H1 (cell line): ENCODE data around the gene MAGI2. TPM values are rescaled to one million over a fixed set of nuclear protein-coding genes. Genes with fewer than 3 reads are reported as not detected.

ENCODE experiments used
- ASH2L ChIP-seq: fragments of 200-600, 300-600 bp; sonication (generic); IDR thresholded peaks from one replicate; pipeline ENCODE4 v1.7.1; 2017; ENCODE audit warnings: low read length
- BCL11A ChIP-seq, 2 experiments: IDR thresholded peaks; one replicate each; pipeline ENCODE4 v1.6.1; 2011; ENCODE audit warnings: low read depth in 2 of 2, low read length in 2 of 2, mild to moderate bottlenecking in 2 of 2
- CBX8 ChIP-seq: fragments of 300-800, 300-1000 bp; sonication (generic); IDR thresholded peaks from 2 replicates; pipeline ENCODE4 v1.7.1; 2016; ENCODE audit warnings: low read depth, low read length, borderline replicate concordance
- CHD2 ChIP-seq: IDR thresholded peaks from 2 replicates; pipeline ENCODE4 v1.6.1; 2012; ENCODE audit warnings: low read length, improper control_type of control experiment
- CHD7 ChIP-seq: fragments of 300-600 bp; sonication (generic); IDR thresholded peaks from 2 replicates; pipeline ENCODE4 v1.7.1; 2012; ENCODE audit warnings: low read length, moderate library complexity, mild to moderate bottlenecking, inconsistent platforms; ENCODE audit not compliant: insufficient replicate concordance
- HDAC2 ChIP-seq, 2 experiments: fragments of 300-600 bp in 1 of 2; sonication (generic) in 1 of 2; IDR thresholded peaks; 2 replicates each; pipeline ENCODE4 v1.6.1; 2011 to 2012; ENCODE audit warnings: low read depth in 2 of 2, low read length in 2 of 2, mild to moderate bottlenecking in 2 of 2, moderate library complexity in 2 of 2, borderline replicate concordance in 1 of 2, inconsistent platforms in 1 of 2
- NANOG ChIP-seq: IDR thresholded peaks from 2 replicates; pipeline ENCODE4 v1.6.1; 2011; ENCODE audit warnings: low read length, low read depth, mild to moderate bottlenecking, inconsistent platforms; ENCODE audit not compliant: insufficient read depth, poor library complexity, severe bottlenecking
- SIX5 ChIP-seq: IDR thresholded peaks from 2 replicates; pipeline ENCODE4 v1.6.1; 2011; ENCODE audit warnings: mild to moderate bottlenecking, low read depth, low read length
- polyA plus RNA-seq, 7 experiments: library from polyadenylated mRNA; depleted of rRNA in 3 of 7; stranded (reverse) in 5 of 7; unstranded in 2 of 7; fragments of >200 nt in 5 of 7; fragments of 200-250 nt in 2 of 7; gene quantifications; 1 replicate in 5 of 7; 2 replicates in 1 of 7; 4 replicates in 1 of 7; pipeline versions ENCODE4 v1.2.1 to v1.2.3, GENCODE V29; 2011 to 2013; ENCODE audit warnings: missing spikeins in 2 of 7, mixed read lengths in 2 of 7
- total RNA-seq: library from RNA; stranded (reverse); fragmentation: NEBNext Ultra II Directional; extraction: Animal tissue kit (Norgen Biotek cat#: 25700); gene quantifications from 2 replicates; pipeline ENCODE4 v1.2.1, GENCODE V29; 2021
- TF ChIP-seq, protein P1 (sequence below), 3 experiments: IDR thresholded peaks; 1 replicate in 2 of 3; 2 replicates in 1 of 3; pipeline versions ENCODE4 v1.5.1 to v1.6.1; 2011; ENCODE audit warnings: low read length in 3 of 3, mild to moderate bottlenecking in 3 of 3, inconsistent platforms in 2 of 3, low read depth in 1 of 3, moderate library complexity in 1 of 3; ENCODE audit not compliant: insufficient read depth in 1 of 3; ENCODE audit errors: control extremely low read depth in 1 of 3

Gene MAGI2
- total and polyA plus RNA-seq, 2 of the 8 experiments (the other 6 are each of a cell fraction or from before 2014, with no cell fraction given) = 6.0 to 27.3 TPM

DNA sequence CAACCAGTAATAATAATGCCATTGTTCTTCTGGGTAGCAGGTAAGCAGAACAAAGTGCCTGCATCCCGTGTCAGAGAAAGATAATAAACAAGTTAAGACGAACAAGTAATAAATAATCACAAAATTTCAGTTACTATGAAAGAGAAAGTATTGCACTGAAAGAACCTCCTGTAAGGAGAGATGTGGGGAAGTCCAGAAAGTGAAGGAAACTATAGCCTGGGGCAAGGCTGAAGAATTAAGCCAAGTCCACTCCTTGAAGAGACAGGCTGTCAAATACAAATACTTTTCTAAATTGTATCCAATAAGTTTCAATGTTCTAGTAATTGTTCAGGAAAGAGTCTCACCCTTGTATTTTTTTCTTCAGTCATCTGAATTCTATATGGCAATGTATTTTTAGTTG, 611.4 kb downstream of the MAGI2 start (continued):
- TF ChIP-seq CHD7 (no peak), NANOG (no peak), SIX5 (no peak), CHD2 (no peak), CBX8 (no peak), ASH2L (no peak), BCL11A (IDR thresholded peaks at IDR 0.05; ENCODE audit: low read depth in 2 of 2, low read length in 2 of 2) (no peak), HDAC2 (IDR thresholded peaks at IDR 0.05; ENCODE audit: borderline replicate concordance in 1 of 2, low read depth in 2 of 2, low read length in 2 of 2) (no peak)
- TF ChIP-seq, protein P1, sequence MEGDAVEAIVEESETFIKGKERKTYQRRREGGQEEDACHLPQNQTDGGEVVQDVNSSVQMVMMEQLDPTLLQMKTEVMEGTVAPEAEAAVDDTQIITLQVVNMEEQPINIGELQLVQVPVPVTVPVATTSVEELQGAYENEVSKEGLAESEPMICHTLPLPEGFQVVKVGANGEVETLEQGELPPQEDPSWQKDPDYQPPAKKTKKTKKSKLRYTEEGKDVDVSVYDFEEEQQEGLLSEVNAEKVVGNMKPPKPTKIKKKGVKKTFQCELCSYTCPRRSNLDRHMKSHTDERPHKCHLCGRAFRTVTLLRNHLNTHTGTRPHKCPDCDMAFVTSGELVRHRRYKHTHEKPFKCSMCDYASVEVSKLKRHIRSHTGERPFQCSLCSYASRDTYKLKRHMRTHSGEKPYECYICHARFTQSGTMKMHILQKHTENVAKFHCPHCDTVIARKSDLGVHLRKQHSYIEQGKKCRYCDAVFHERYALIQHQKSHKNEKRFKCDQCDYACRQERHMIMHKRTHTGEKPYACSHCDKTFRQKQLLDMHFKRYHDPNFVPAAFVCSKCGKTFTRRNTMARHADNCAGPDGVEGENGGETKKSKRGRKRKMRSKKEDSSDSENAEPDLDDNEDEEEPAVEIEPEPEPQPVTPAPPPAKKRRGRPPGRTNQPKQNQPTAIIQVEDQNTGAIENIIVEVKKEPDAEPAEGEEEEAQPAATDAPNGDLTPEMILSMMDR (IDR thresholded peaks at IDR 0.05; ENCODE audit: control extremely low read depth in 1 of 3, insufficient read depth in 1 of 3, low read depth in 1 of 3, low read length in 3 of 3) = no peak
